ENCODE data around the gene BNC2. TPM values are rescaled to one million over a fixed set of nuclear protein-coding genes. Genes with fewer than 3 reads are reported as not detected.

BNC2 gene
- total and polyA plus RNA-seq, 4 donors: 0.96 to 23.2 (median 9.7) TPM

- DNase-seq (no peak), ATAC-seq (ENCODE audit: insufficient read depth, low FRiP score) (no peak)
- H3K27ac ChIP-seq (ENCODE audit: low read depth in 1 of 2, low read length in 1 of 2): no peak overlapping the region
- no peaks in the 10 kb centered on the region for H3K27me3 ChIP-seq (ENCODE audit: control insufficient read depth in 3 of 3, insufficient read depth in 3 of 3, low read length in 2 of 3)
- no peak overlapping the region for H3K9ac ChIP-seq (ENCODE audit: insufficient read depth in 1 of 2, low read length in 2 of 2)
- peaks cover 0 to 2% (median 0%) of the 10 kb centered on the region in 4 donors for H3K9me3 ChIP-seq (ENCODE audit: control insufficient read depth in 4 of 4, insufficient read depth in 3 of 4, low read length in 3 of 4)
- no peaks in the 10 kb centered on the region for H3K4me1 ChIP-seq (ENCODE audit: control insufficient read depth in 5 of 5, insufficient read depth in 5 of 5, low read length in 5 of 5)
- 70 to 86% methylated on average over 2 of the region's 2 CpGs for WGBS, 2 donors
- H3K36me3 ChIP-seq (ENCODE audit: control insufficient read depth in 4 of 4, insufficient read depth in 4 of 4, low read length in 4 of 4): no peaks in the 10 kb centered on the region
- no peak for TF ChIP-seq CTCF (IDR thresholded peaks at IDR 0.05; ENCODE audit: control extremely low read depth, extremely low read depth)
- no peak overlapping the region for H3K4me3 ChIP-seq
Observed at GRCh38 chr9:16386827-16387077, 483.7 kb downstream of the BNC2 start.

GRCh38 chr9:16386007-16386826, 484.3 kb downstream of the BNC2 start:
- DNase-seq: no peak
- TF ChIP-seq CTCF (IDR thresholded peaks at IDR 0.05; ENCODE audit: control extremely low read depth, extremely low read depth): no peak
- Histone ChIP-seq H3K27me3 (ENCODE audit: control insufficient read depth in 3 of 3, insufficient read depth in 3 of 3, low read length in 2 of 3) (no peaks in the 10 kb centered on the region), H3K4me1 (ENCODE audit: control insufficient read depth in 5 of 5, insufficient read depth in 5 of 5, low read length in 5 of 5) (no peaks in the 10 kb centered on the region), H3K9ac (ENCODE audit: insufficient read depth in 1 of 2, low read length in 2 of 2) (no peak overlapping the region), H3K27ac (ENCODE audit: low read depth in 1 of 2, low read length in 1 of 2) (no peak overlapping the region), H3K4me3 (no peak overlapping the region), H3K36me3 (ENCODE audit: control insufficient read depth in 4 of 4, insufficient read depth in 4 of 4, low read length in 4 of 4) (no peaks in the 10 kb centered on the region), H3K9me3 (ENCODE audit: control insufficient read depth in 4 of 4, insufficient read depth in 3 of 4, low read length in 3 of 4) (peaks cover 0 to 2% (median 0%) of the 10 kb centered on the region in 4 donors)
- no peak for ATAC-seq (ENCODE audit: insufficient read depth, low FRiP score)
- 78 to 84% methylated on average over 6 of the region's 6 CpGs for WGBS, 2 donors

GRCh38 chr9:16385590-16385989, 484.9 kb downstream of the BNC2 start:
- no peak overlapping the region for H3K4me3 ChIP-seq
- TF ChIP-seq CTCF (IDR thresholded peaks at IDR 0.05; ENCODE audit: control extremely low read depth, extremely low read depth): no peak
- no peak overlapping the region for H3K27ac ChIP-seq (ENCODE audit: low read depth in 1 of 2, low read length in 1 of 2)
- no peaks in the 10 kb centered on the region for H3K36me3 ChIP-seq (ENCODE audit: control insufficient read depth in 4 of 4, insufficient read depth in 4 of 4, low read length in 4 of 4)
- H3K4me1 ChIP-seq (ENCODE audit: control insufficient read depth in 5 of 5, insufficient read depth in 5 of 5, low read length in 5 of 5): no peaks in the 10 kb centered on the region
- DNase-seq (no peak), ATAC-seq (ENCODE audit: insufficient read depth, low FRiP score) (no peak)
- no peaks in the 10 kb centered on the region for H3K27me3 ChIP-seq (ENCODE audit: control insufficient read depth in 3 of 3, insufficient read depth in 3 of 3, low read length in 2 of 3)
- H3K9me3 ChIP-seq (ENCODE audit: control insufficient read depth in 4 of 4, insufficient read depth in 3 of 4, low read length in 3 of 4): peaks cover 0 to 2% (median 0%) of the 10 kb centered on the region in 4 donors
- no peak overlapping the region for H3K9ac ChIP-seq (ENCODE audit: insufficient read depth in 1 of 2, low read length in 2 of 2)

- H3K36me3 ChIP-seq (ENCODE audit: control insufficient read depth in 4 of 4, insufficient read depth in 4 of 4, low read length in 4 of 4): no peaks in the 10 kb centered on the region
- ATAC-seq (ENCODE audit: insufficient read depth, low FRiP score): no peak
- no peak overlapping the region for H3K27ac ChIP-seq (ENCODE audit: low read depth in 1 of 2, low read length in 1 of 2)
- no peaks in the 10 kb centered on the region for H3K27me3 ChIP-seq (ENCODE audit: control insufficient read depth in 3 of 3, insufficient read depth in 3 of 3, low read length in 2 of 3)
- no peak for DNase-seq
- H3K4me3 ChIP-seq: no peak overlapping the region
- H3K9me3 ChIP-seq (ENCODE audit: control insufficient read depth in 4 of 4, insufficient read depth in 3 of 4, low read length in 3 of 4): peaks cover 0 to 2% (median 0%) of the 10 kb centered on the region in 4 donors
- H3K4me1 ChIP-seq (ENCODE audit: control insufficient read depth in 5 of 5, insufficient read depth in 5 of 5, low read length in 5 of 5): no peaks in the 10 kb centered on the region
- TF ChIP-seq CTCF (IDR thresholded peaks at IDR 0.05; ENCODE audit: control extremely low read depth, extremely low read depth): no peak
- WGBS, 2 donors: 81 to 87% methylated on average over 6 of the region's 6 CpGs
- H3K9ac ChIP-seq (ENCODE audit: insufficient read depth in 1 of 2, low read length in 2 of 2): no peak overlapping the region
Observed at GRCh38 chr9:16384993-16385392, 485.5 kb downstream of the BNC2 start.
